GM21515 (cell line): ENCODE results near the gene CYBRD1.

Experiments
- ATAC-seq: cut with Tn5 transposase; IDR thresholded peaks from one replicate; pipeline ENCODE4 v1.9.1; 2021; ENCODE audit not compliant: unreplicated experiment

Gene CYBRD1

GRCh38 chr2:171595896-171596295, 73.6 kb downstream of the CYBRD1 start:
- no peak for ATAC-seq

DNA sequence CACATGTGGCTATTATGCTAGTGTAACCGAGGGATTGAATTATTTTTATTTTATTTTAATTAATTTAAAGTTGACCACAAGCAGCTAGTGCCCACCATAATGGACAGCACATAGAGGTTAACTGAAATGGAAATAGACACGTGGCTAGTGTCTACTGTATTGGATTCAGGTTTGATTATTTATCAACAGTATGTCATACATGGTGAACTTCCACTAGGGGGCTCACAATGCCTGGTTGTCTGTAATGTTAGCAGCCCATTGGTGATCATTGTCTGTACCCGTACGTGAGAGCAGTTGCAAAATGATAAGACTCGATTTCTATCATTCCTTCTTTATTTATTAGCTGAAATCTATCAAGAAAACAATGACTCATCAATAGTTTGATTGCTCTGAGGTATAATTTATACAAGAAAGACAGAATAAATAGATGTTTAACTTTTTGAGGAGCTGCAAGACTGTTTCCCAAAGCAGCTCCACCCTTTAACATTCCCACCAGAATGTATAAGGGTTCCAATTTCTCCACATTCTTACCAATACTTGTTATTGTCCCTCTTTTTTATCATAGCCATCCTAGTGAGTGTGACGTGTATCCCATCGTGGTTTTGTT, 76.5 kb downstream of the CYBRD1 start:
- ATAC-seq, result peak; percentile 96

DNA sequence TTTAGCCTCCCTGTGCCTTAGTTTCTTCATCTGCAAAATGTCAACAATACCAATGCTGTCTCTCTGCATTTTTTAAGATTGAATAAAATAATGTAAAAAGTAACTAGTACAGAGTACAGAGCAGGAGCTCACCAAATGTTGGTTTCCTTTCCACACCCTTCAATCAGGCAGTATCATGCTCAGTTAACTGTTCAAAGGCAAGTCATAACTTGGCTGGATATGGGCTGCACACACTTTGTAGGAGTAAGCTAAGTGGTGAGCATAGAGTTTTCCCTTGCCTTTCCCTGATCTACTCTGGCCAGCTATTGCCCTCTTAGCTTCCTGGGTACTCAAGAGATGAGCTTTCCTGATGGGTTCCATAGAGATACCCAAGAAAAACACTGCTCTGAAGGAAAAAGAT, 77.9 kb downstream of the CYBRD1 start:
- no peak for ATAC-seq

GRCh38 chr2:171602352-171602751, 80.1 kb downstream of the CYBRD1 start:
- no peak for ATAC-seq
